PC-9 (cell line): ENCODE measurements around the gene B9D1. TPM values are rescaled to one million over a fixed set of nuclear protein-coding genes. Genes with fewer than 3 reads are reported as not detected.

ENCODE experiments used
- BruUV-seq: library from RNA; stranded (reverse); fragments of 400-500 nt; replicated peaks from 2 replicates; lab custom pipeline; 2021; lab: Mats Ljungman, UMichigan
- CTCF ChIA-PET: fragments of 300-600 bp; sonication (Branson Sonifier 250); formaldehyde crosslinking; loops from one replicate; lab custom pipeline; 2022; ENCODE audit warnings: antibody characterized with exemption; lab: Charles Lee
- POLR2A ChIA-PET: fragments of 300-600 bp; sonication (Branson Sonifier 250); formaldehyde crosslinking; loops from one replicate; lab custom pipeline; 2022; ENCODE audit warnings: antibody characterized with exemption; ENCODE audit not compliant: unreplicated experiment; lab: Charles Lee
- DNase-seq, 2 experiments: peaks; one replicate each; pipeline versions ENCODE4 v3.0.0 to v3.0.0-alpha.2; 2015 to 2022; ENCODE audit warnings: mixed read lengths in 1 of 2
- H2AFZ ChIP-seq: fragments of 200-600 bp; sonication (generic); 2 replicates; pipeline ENCODE4 v1.8.1; 2017; ENCODE audit warnings: antibody characterized with exemption
- H3F3A ChIP-seq: fragments of 200-600 bp; sonication (generic); 2 replicates; pipeline ENCODE4 v1.8.1; 2017; ENCODE audit warnings: antibody characterized with exemption, mild to moderate bottlenecking, low read depth; ENCODE audit not compliant: insufficient read depth
- H3K27ac ChIP-seq: fragments of 200-600 bp; sonication (generic); 2 replicates; pipeline ENCODE4 v1.6.1; 2016; ENCODE audit warnings: mixed run types
- H3K27me3 ChIP-seq: fragments of 200-600 bp; sonication (generic); 2 replicates; pipeline ENCODE4 v1.6.1; 2016; ENCODE audit warnings: low read depth, mixed run types; ENCODE audit not compliant: insufficient read depth
- H3K36me3 ChIP-seq: fragments of 200-600 bp; sonication (generic); 2 replicates; pipeline ENCODE4 v1.6.1; 2016; ENCODE audit warnings: low read depth, mixed run types
- H3K4me1 ChIP-seq: fragments of 200-600 bp; sonication (generic); replicated peaks from 2 replicates; pipeline ENCODE4 v1.6.1; 2016; ENCODE audit warnings: mixed run types; ENCODE audit not compliant: insufficient read depth
- H3K4me2 ChIP-seq: fragments of 200-600 bp; sonication (generic); 2 replicates; pipeline ENCODE4 v1.6.1; 2017; ENCODE audit warnings: mixed run types
- H3K4me3 ChIP-seq: fragments of 200-600 bp; sonication (generic); 2 replicates; pipeline ENCODE4 v1.6.1; 2016; ENCODE audit warnings: mixed run types
- H3K79me2 ChIP-seq: fragments of 200-600 bp; sonication (generic); 2 replicates; pipeline ENCODE4 v1.6.1; 2017; ENCODE audit warnings: low read depth, mixed run types
- H3K9me2 ChIP-seq: fragments of 200-600 bp; sonication (generic); 2 replicates; pipeline ENCODE4 v1.8.1; 2017; ENCODE audit warnings: mild to moderate bottlenecking; ENCODE audit not compliant: insufficient read depth
- H3K9me3 ChIP-seq: fragments of 200-600 bp; sonication (generic); 2 replicates; pipeline ENCODE4 v1.8.1; 2016; ENCODE audit warnings: low read depth; ENCODE audit not compliant: insufficient read depth
- H4K20me1 ChIP-seq: fragments of 200-600 bp; sonication (generic); 2 replicates; pipeline ENCODE4 v1.8.1; 2017; ENCODE audit not compliant: insufficient read depth
- CTCF ChIP-seq: fragments of 200-600 bp; sonication (generic); conservative IDR thresholded peaks from 2 replicates; pipeline ENCODE4 v1.6.1; 2017; ENCODE audit warnings: mixed run types, antibody characterized with exemption, mild to moderate bottlenecking, moderate library complexity
- EZH2 ChIP-seq: fragments of 200-600 bp; sonication (generic); IDR thresholded peaks from 2 replicates; pipeline ENCODE4 v1.8.0; 2017; ENCODE audit warnings: antibody characterized with exemption, low read depth
- intact Hi-C: fragments of 100-400 bp; cut with micrococcal nuclease; formaldehyde crosslinking; loops from one replicate; pipeline ENCODE4 v1.10.0; 2022; ENCODE audit not compliant: unreplicated experiment
- total RNA-seq: library from RNA; stranded (reverse); gene quantifications from 2 replicates; pipeline ENCODE4 v1.2.3, GENCODE V29; 2021

Gene B9D1
- total RNA-seq, 1 experiment from 2014 or later = 40.2 TPM

GRCh38 chr17:19365833-19366636, 3.5 kb upstream of the B9D1 start:
- ChIA-PET CTCF (no interaction called here), POLR2A (no interaction called here)
- no peaks in the 10 kb centered on the region for H3K9me2 ChIP-seq
- no peak overlapping the region for H3K4me3 ChIP-seq
- H3K36me3 ChIP-seq = no peaks in the 10 kb centered on the region
- H2AFZ ChIP-seq = no peak overlapping the region
- DNase-seq = no peak
- no TSS peak for BruUV-seq
- H3K4me1 ChIP-seq = peaks cover 13% of the 10 kb centered on the region
- H3K27me3 ChIP-seq = no peaks in the 10 kb centered on the region
- H3K27ac ChIP-seq = no peak overlapping the region
- H3K79me2 ChIP-seq = peaks cover 11% of the 10 kb centered on the region
- no peak overlapping the region for H3K4me2 ChIP-seq
- H4K20me1 ChIP-seq = no peaks in the 10 kb centered on the region
- H3F3A ChIP-seq = peaks cover 6% of the 10 kb centered on the region
- intact Hi-C loops = no loop called here
- H3K9me3 ChIP-seq = no peaks in the 10 kb centered on the region
- no peak for TF ChIP-seq CTCF
- no peak for TF ChIP-seq EZH2

- no peaks in the 10 kb centered on the region for H3K9me3 ChIP-seq
- H3K9me2 ChIP-seq = no peaks in the 10 kb centered on the region
- peaks cover 13% of the 10 kb centered on the region for H3K4me1 ChIP-seq
- no peak overlapping the region for H3K4me3 ChIP-seq
- TF ChIP-seq CTCF (no peak), EZH2 (no peak)
- peaks cover 6% of the 10 kb centered on the region for H3F3A ChIP-seq
- H3K36me3 ChIP-seq = no peaks in the 10 kb centered on the region
- no peaks in the 10 kb centered on the region for H4K20me1 ChIP-seq
- no TSS peak for BruUV-seq
- no peak overlapping the region for H3K4me2 ChIP-seq
- ChIA-PET POLR2A (no interaction called here), CTCF (no interaction called here)
- intact Hi-C loops = no loop called here
- H2AFZ ChIP-seq = no peak overlapping the region
- no peak overlapping the region for H3K27ac ChIP-seq
- H3K79me2 ChIP-seq = peaks cover 16% of the 10 kb centered on the region
- DNase-seq = no peak
- no peaks in the 10 kb centered on the region for H3K27me3 ChIP-seq
These were observed 2.9 kb upstream of the B9D1 start for GRCh38 chr17:19365499-19365817.

GRCh38 chr17:19364699-19365498, 2.4 kb upstream of the B9D1 start:
- H3K4me1 ChIP-seq = peaks cover 13% of the 10 kb centered on the region
- ChIA-PET POLR2A (interaction anchor here (0.6 kb wide), 1 partner anchor 29 kb away, joined by 5 read pairs; no protein-coding TSS in a partner anchor), CTCF (interaction anchor here (0.6 kb wide), 1 partner anchor 389 kb away, joined by 3 read pairs; no protein-coding TSS in a partner anchor)
- H3F3A ChIP-seq = peaks cover 6% of the 10 kb centered on the region
- no peak overlapping the region for H3K4me2 ChIP-seq
- TF ChIP-seq CTCF (no peak), EZH2 (no peak)
- no peak overlapping the region for H3K4me3 ChIP-seq
- DNase-seq = no peak
- H3K79me2 ChIP-seq = peaks cover 16% of the 10 kb centered on the region
- 0 out of 2 replicates have a peak, but pooled peaks cover under 1% of the 10 kb centered on the region for H3K36me3 ChIP-seq
- H2AFZ ChIP-seq = no peak overlapping the region
- intact Hi-C loops = loop anchor here (5.0 kb wide), 2 partner anchors 287 to 387 kb away; no protein-coding TSS in a partner anchor
- H4K20me1 ChIP-seq = no peaks in the 10 kb centered on the region
- BruUV-seq = no TSS peak
- no peak overlapping the region for H3K27ac ChIP-seq
- H3K27me3 ChIP-seq = no peaks in the 10 kb centered on the region
- no peaks in the 10 kb centered on the region for H3K9me2 ChIP-seq
- no peaks in the 10 kb centered on the region for H3K9me3 ChIP-seq
